CD4-positive, CD25-positive, alpha-beta regulatory T cell (primary cell): ENCODE measurements around the gene TIA1. TPM values are rescaled to one million over a fixed set of nuclear protein-coding genes. Genes with fewer than 3 reads are reported as not detected.
"Not testable (repeated sequence)": the region's sequence is repeated elsewhere in the genome, so short reads cannot be mapped to it uniquely, and the experiment has no call there.

Source experiments
- ATAC-seq, 2 donors: fragments of 150-1000 bp; cut with Tn5 transposase; one replicate each; pipeline ENCODE4 v1.10.0; 2021; ENCODE audit warnings: low read depth in 2 of 2, moderate number of reproducible peaks in 2 of 2, moderate library complexity in 1 of 2
- DNase-seq, 3 donors: peaks; one replicate each; pipeline versions ENCODE4 v3.0.0 to v3.0.0-alpha.2; 2012 to 2022; ENCODE audit warnings: mixed read lengths in 1 of 3
- H3K27ac ChIP-seq: one replicate; pipeline ENCODE4 v1.7.0; 2013; ENCODE audit warnings: mild to moderate bottlenecking, low read length; ENCODE audit not compliant: insufficient read depth, poor library complexity, severe bottlenecking
- H3K27me3 ChIP-seq: one replicate; pipeline ENCODE4 v1.7.0; 2013; ENCODE audit warnings: low read length; ENCODE audit not compliant: control insufficient read depth, insufficient read depth
- H3K36me3 ChIP-seq: one replicate; pipeline ENCODE4 v1.7.0; 2013; ENCODE audit warnings: mild to moderate bottlenecking, low read length, moderate library complexity; ENCODE audit not compliant: control insufficient read depth, insufficient read depth
- H3K4me1 ChIP-seq: 2 replicates; pipeline ENCODE4 v1.7.0; 2013; ENCODE audit warnings: mild to moderate bottlenecking, low read length; ENCODE audit not compliant: insufficient read depth, control insufficient read depth, poor library complexity, severe bottlenecking
- H3K4me3 ChIP-seq: one replicate; pipeline ENCODE4 v1.7.0; 2013; ENCODE audit warnings: low read depth, mild to moderate bottlenecking, low read length, moderate library complexity
- H3K9me3 ChIP-seq, 2 experiments: 1 replicate in 1 of 2; 2 replicates in 1 of 2; pipeline ENCODE4 v1.7.0; 2013; ENCODE audit warnings: low read length in 2 of 2, mild to moderate bottlenecking in 1 of 2, moderate library complexity in 1 of 2; ENCODE audit not compliant: control insufficient read depth in 2 of 2
- H3K27ac Mint-ChIP-seq, 3 donors: one replicate each; pipeline ENCODE4 v1.8.0; 2020 to 2022; ENCODE audit warnings: mild to moderate bottlenecking in 3 of 3, mixed read lengths in 3 of 3, moderate library complexity in 2 of 3
- H3K27me3 Mint-ChIP-seq: one replicate; pipeline ENCODE4 v1.8.0; 2022; ENCODE audit warnings: mild to moderate bottlenecking, mixed read lengths
- H3K36me3 Mint-ChIP-seq: one replicate; pipeline ENCODE4 v1.8.0; 2020; ENCODE audit warnings: mixed read lengths
- H3K4me1 Mint-ChIP-seq, 4 donors: one replicate each; pipeline ENCODE4 v1.8.0; 2020 to 2022; ENCODE audit warnings: mixed read lengths in 4 of 4, mild to moderate bottlenecking in 1 of 4
- H3K4me3 Mint-ChIP-seq, 4 donors: one replicate each; pipeline ENCODE4 v1.8.0; 2020 to 2022; ENCODE audit warnings: mild to moderate bottlenecking in 4 of 4, mixed read lengths in 4 of 4, moderate library complexity in 3 of 4
- H3K9me3 Mint-ChIP-seq, 7 donors: one replicate each; pipeline ENCODE4 v1.8.0; 2020 to 2022; ENCODE audit warnings: mixed read lengths in 7 of 7, mild to moderate bottlenecking in 3 of 7, moderate library complexity in 2 of 7
- polyA plus RNA-seq, 4 donors: library from polyadenylated mRNA; unstranded; fragments of 300-500 nt; fragmentation: Illumina TruSeq; gene quantifications; one replicate each; pipeline ENCODE4 v1.2.3, GENCODE V29; 2021
- total RNA-seq: library from RNA; stranded (reverse); gene quantifications from one replicate; pipeline ENCODE4 v1.2.3, GENCODE V29; 2022

Gene TIA1
- total and polyA plus RNA-seq, 5 donors from 2014 or later: 41.6 to 90.9 (median 48.0) TPM

- H3K4me3 ChIP-seq: no peak overlapping the region
- peaks cover 0 to 4% (median 2%) of the 10 kb centered on the region in 7 donors for H3K9me3 Mint-ChIP-seq
- no peak for DNase-seq
- H3K36me3 Mint-ChIP-seq: peaks cover 19% of the 10 kb centered on the region
- H3K27me3 ChIP-seq: no peaks in the 10 kb centered on the region
- peaks cover 37 to 81% (median 59%) of the 10 kb centered on the region in 4 donors for H3K4me1 Mint-ChIP-seq
- peak overlapping the region; percentile 3 for H3K27ac ChIP-seq
- H3K36me3 ChIP-seq: peaks cover 12% of the 10 kb centered on the region
- peaks cover 14% of the 10 kb centered on the region for H3K27me3 Mint-ChIP-seq
- peak overlapping the region; percentile 1 to 55 (median 37) for H3K27ac Mint-ChIP-seq
- H3K4me1 ChIP-seq: peaks cover 33% of the 10 kb centered on the region
- no peak for ATAC-seq
- H3K9me3 ChIP-seq: no peaks in the 10 kb centered on the region
- H3K4me3 Mint-ChIP-seq: peak overlapping the region; percentile 8 to 45 (median 8)
Observed at GRCh38 chr2:70243806-70244584, 4.4 kb downstream of the TIA1 start.

GRCh38 chr2:70242552-70242951 is 5.9 kb downstream of the TIA1 start:
- Histone ChIP-seq H3K27ac (no peak overlapping the region), H3K9me3 (no peaks in the 10 kb centered on the region), H3K36me3 (peaks cover 17% of the 10 kb centered on the region), H3K4me3 (no peak overlapping the region), H3K4me1 (peaks cover 33% of the 10 kb centered on the region), H3K27me3 (no peaks in the 10 kb centered on the region)
- Mint-ChIP-seq H3K4me3 (peak overlapping the region in 2 of 4 donors; percentile 22 to 45), H3K36me3 (peaks cover 15% of the 10 kb centered on the region), H3K9me3 (no peaks in the 10 kb centered on the region), H3K27me3 (no peaks in the 10 kb centered on the region), H3K27ac (peak overlapping the region in 2 of 3 donors; percentile 52 to 59), H3K4me1 (peaks cover 35 to 78% (median 50%) of the 10 kb centered on the region in 4 donors)
- ATAC-seq: no peak
- DNase-seq: no peak

GRCh38 chr2:70241340-70241739 is 7.1 kb downstream of the TIA1 start:
- Histone ChIP-seq H3K4me3 (no peak overlapping the region), H3K9me3 (no peaks in the 10 kb centered on the region), H3K27me3 (no peaks in the 10 kb centered on the region), H3K4me1 (peaks cover 29% of the 10 kb centered on the region), H3K36me3 (peaks cover 23% of the 10 kb centered on the region), H3K27ac (no peak overlapping the region)
- Mint-ChIP-seq H3K36me3 (peaks cover 12% of the 10 kb centered on the region), H3K27ac (peak overlapping the region in 1 of 3 donors; percentile 52), H3K27me3 (no peaks in the 10 kb centered on the region), H3K4me1 (peaks cover 26 to 66% (median 41%) of the 10 kb centered on the region in 4 donors), H3K4me3 (no peak overlapping the region), H3K9me3 (no peaks in the 10 kb centered on the region)
- no peak for DNase-seq
- ATAC-seq: no peak

GRCh38 chr2:70240599-70240998 is 7.8 kb downstream of the TIA1 start:
- peaks cover 12% of the 10 kb centered on the region for H3K36me3 Mint-ChIP-seq
- peaks cover 22 to 61% (median 35%) of the 10 kb centered on the region in 4 donors for H3K4me1 Mint-ChIP-seq
- ATAC-seq (no peak), DNase-seq (no peak)
- Histone ChIP-seq H3K4me1 (peaks cover 27% of the 10 kb centered on the region), H3K27me3 (no peaks in the 10 kb centered on the region), H3K27ac (no peak overlapping the region), H3K9me3 (no peaks in the 10 kb centered on the region), H3K36me3 (peaks cover 28% of the 10 kb centered on the region), H3K4me3 (no peak overlapping the region)
- no peaks in the 10 kb centered on the region for H3K27me3 Mint-ChIP-seq
- no peak overlapping the region for H3K4me3 Mint-ChIP-seq
- no peak overlapping the region for H3K27ac Mint-ChIP-seq
- no peaks in the 10 kb centered on the region for H3K9me3 Mint-ChIP-seq

- peaks cover 64% of the 10 kb centered on the region for H3K36me3 ChIP-seq
- H3K4me3 Mint-ChIP-seq: no peak overlapping the region
- ATAC-seq: no peak
- H3K9me3 Mint-ChIP-seq: no peaks in the 10 kb centered on the region
- H3K27ac ChIP-seq: no peak overlapping the region
- no peak overlapping the region for H3K4me3 ChIP-seq
- H3K27ac Mint-ChIP-seq: peak overlapping the region in 1 of 3 donors; percentile 56
- no peaks in the 10 kb centered on the region for H3K27me3 ChIP-seq
- H3K36me3 Mint-ChIP-seq: peaks cover 21% of the 10 kb centered on the region
- peaks cover 5% of the 10 kb centered on the region in 4 donors for H3K4me1 Mint-ChIP-seq
- DNase-seq: no peak
- H3K27me3 Mint-ChIP-seq: no peaks in the 10 kb centered on the region
- H3K9me3 ChIP-seq: no peaks in the 10 kb centered on the region
- no peaks in the 10 kb centered on the region for H3K4me1 ChIP-seq
Observed at GRCh38 chr2:70233926-70234325, 14.5 kb downstream of the TIA1 start.

GRCh38 chr2:70226781-70227180 is 21.6 kb downstream of the TIA1 start:
- Mint-ChIP-seq H3K4me1 (peaks cover 4 to 12% (median 6%) of the 10 kb centered on the region in 4 donors), H3K27ac (peak overlapping the region in 1 of 3 donors; percentile 52), H3K36me3 (peaks cover 46% of the 10 kb centered on the region), H3K27me3 (no peaks in the 10 kb centered on the region), H3K9me3 (no peaks in the 10 kb centered on the region), H3K4me3 (no peak overlapping the region)
- no peak overlapping the region for H3K4me3 ChIP-seq
- H3K27ac ChIP-seq: no peak overlapping the region
- no peaks in the 10 kb centered on the region for H3K9me3 ChIP-seq
- no peaks in the 10 kb centered on the region for H3K27me3 ChIP-seq
- no peak for ATAC-seq
- peaks cover 88% of the 10 kb centered on the region for H3K36me3 ChIP-seq
- peaks cover 7% of the 10 kb centered on the region for H3K4me1 ChIP-seq
- DNase-seq: no peak

GRCh38 chr2:70223305-70223704 is 25.1 kb downstream of the TIA1 start:
- H3K27ac Mint-ChIP-seq, ATAC-seq, H3K9me3 ChIP-seq, H3K27ac ChIP-seq, H3K4me1 ChIP-seq, DNase-seq, H3K9me3 Mint-ChIP-seq, H3K4me1 Mint-ChIP-seq, H3K27me3 ChIP-seq, H3K4me3 Mint-ChIP-seq, H3K27me3 Mint-ChIP-seq, H3K4me3 ChIP-seq: not testable (repeated sequence)
- H3K36me3 Mint-ChIP-seq: peaks cover 47% of the 10 kb centered on the region
- peaks cover 86% of the 10 kb centered on the region for H3K36me3 ChIP-seq
